IPS DF 4.7 (cell line): ENCODE results near the gene FSD1.
"Not testable (repeated sequence)": the region's sequence is repeated elsewhere in the genome, so short reads cannot be mapped to it uniquely, and the experiment has no call there.

Experiments
- DNase-seq: peaks from one replicate; pipeline ENCODE4 v3.0.0-alpha.2; 2013; ENCODE audit warnings: low spot score; ENCODE audit errors: extremely low read depth

FSD1 gene

GRCh38 chr19:4304538-4305256 lies at the start of gene FSD1:
Gene FSD1, plus strand, starts transcription at chr19:4304598. Its CDS starts 149 bp downstream, at chr19:4304747.
- no peak for DNase-seq

GRCh38 chr19:4256563-4256962 lies 47.8 kb upstream of the FSD1 start:
- DNase-seq: no peak

- DNase-seq: no peak
Measured at GRCh38 chr19:4257025-4257424, 47.4 kb upstream of the FSD1 start.

GRCh38 chr19:4258181-4258580 lies 46.2 kb upstream of the FSD1 start:
- DNase-seq: no peak

- DNase-seq: no peak
Measured at GRCh38 chr19:4260613-4261191, 43.7 kb upstream of the FSD1 start.

GRCh38 chr19:4264812-4265211 lies 39.6 kb upstream of the FSD1 start:
- DNase-seq: no peak

- DNase-seq: no peak
Measured at GRCh38 chr19:4266253-4267000, 38.0 kb upstream of the FSD1 start.

- DNase-seq: peak; percentile 62
Measured at GRCh38 chr19:4267101-4267900, 37.1 kb upstream of the FSD1 start.

GRCh38 chr19:4267901-4268815 lies 36.2 kb upstream of the FSD1 start:
- DNase-seq: no peak

GRCh38 chr19:4268816-4269430 lies 35.5 kb upstream of the FSD1 start:
- no peak for DNase-seq

- DNase-seq: no peak
Measured at GRCh38 chr19:4272894-4273293, 31.5 kb upstream of the FSD1 start.

GRCh38 chr19:4274321-4274686 lies 30.1 kb upstream of the FSD1 start:
- DNase-seq: not testable (repeated sequence)

- no peak for DNase-seq
Measured at GRCh38 chr19:4277191-4277696, 27.2 kb upstream of the FSD1 start.

GRCh38 chr19:4278010-4278409 lies 26.4 kb upstream of the FSD1 start:
- no peak for DNase-seq

- no peak for DNase-seq
Measured at GRCh38 chr19:4278419-4279266, 25.8 kb upstream of the FSD1 start, which contains the start of gene SHD. Gene SHD, plus strand, starts transcription at chr19:4279266. Its CDS starts 798 bp downstream, at chr19:4280064.

- no peak for DNase-seq
Measured at GRCh38 chr19:4279267-4279529, 25.2 kb upstream of the FSD1 start.

- DNase-seq: no peak
Measured at GRCh38 chr19:4279530-4280422, 24.6 kb upstream of the FSD1 start.
